ENCODE data around the gene CARD18.
"Not testable (repeated sequence)": the region's sequence is repeated elsewhere in the genome, so short reads cannot be mapped to it uniquely, and the experiment has no call there.

The CARD18 gene

GRCh38 chr11:105132716-105133511 lies 6.7 kb downstream of the CARD18 start:
- DNase-seq: no peak

GRCh38 chr11:105130189-105130813 lies 9.3 kb downstream of the CARD18 start:
- no peak for DNase-seq

DNA sequence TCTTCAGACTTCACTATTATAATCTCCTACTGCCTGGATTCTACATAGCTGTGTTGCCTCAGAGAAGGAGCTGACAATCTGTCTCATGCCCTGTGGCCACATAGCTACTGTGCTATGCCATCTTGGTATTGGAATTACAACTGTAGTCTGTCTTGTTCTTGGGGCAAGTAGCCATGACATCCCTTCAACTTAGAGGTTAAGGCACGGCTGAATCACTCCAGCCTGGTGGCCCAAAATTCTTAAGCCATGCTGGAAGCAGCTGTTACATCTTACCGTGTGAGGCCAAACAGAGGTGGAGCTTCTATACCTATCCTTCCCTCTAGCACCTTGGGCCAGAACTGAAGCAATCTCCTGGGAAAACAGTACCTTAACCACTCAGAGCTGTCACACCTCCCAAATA lies 14.8 kb downstream of the CARD18 start:
- no peak for DNase-seq

DNA sequence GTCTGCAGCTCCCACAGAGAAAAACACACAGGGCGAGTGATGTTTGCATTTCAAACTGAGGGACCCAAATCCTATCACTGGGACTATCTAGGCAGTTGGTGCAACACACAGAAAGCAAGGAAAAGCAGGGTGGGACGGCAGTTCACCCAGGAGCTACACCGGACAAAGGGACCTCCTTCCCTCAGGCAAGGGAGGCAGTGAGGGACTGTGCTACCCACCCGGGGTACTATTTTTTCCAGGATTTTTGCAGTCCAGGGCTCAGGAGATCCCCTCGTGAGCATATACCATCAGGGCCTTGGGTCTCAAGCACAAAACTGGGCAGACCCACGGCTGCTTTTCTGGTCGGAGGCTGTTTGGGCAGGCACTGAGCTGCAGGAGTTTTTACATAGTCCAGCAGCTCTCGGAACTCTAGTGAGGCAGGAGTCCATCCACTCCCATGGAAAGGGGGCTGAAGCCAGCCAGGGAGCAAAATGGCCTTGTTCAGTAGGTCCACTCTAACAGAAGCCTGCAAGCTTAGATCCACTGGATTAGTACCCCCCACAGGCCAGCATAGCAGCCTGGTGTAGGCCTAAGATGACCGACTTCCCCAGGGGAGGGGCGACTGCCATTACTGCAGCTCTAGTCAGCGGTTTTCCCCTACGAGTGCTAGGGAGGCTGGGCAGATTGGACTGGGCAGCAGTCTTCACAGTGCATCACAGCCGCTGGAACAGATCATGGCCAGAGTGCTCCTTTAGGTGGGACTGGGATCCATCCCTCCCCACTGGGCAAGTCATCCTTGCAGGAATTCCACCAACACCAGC lies 28.2 kb downstream of the CARD18 start:
- no peak for DNase-seq

GRCh38 chr11:105110688-105111030 lies 28.9 kb downstream of the CARD18 start:
- DNase-seq: no peak

GRCh38 chr11:105109855-105110687 lies 29.5 kb downstream of the CARD18 start:
- no peak for DNase-seq

- no peak for DNase-seq
These were observed 30.2 kb downstream of the CARD18 start for GRCh38 chr11:105109321-105109720.

DNA sequence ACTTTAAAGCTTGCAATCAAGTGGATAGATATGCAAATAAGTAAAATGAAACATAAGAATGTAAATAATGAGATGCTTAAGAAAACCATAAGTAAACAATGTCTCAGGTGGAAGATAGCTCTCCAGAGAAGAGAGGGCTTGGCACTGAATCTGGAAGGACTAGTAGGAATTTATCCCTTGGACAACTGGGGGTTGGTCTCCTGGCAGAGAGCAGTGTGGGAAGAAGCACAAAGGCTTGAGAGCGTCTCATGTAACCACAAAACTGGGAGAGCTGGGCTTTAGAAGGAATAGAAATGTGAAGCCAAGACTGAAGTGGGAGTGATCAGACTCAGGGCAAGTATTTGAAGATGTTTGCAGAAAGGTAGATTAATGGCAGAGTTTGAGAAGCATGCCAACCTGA lies 31.3 kb downstream of the CARD18 start:
- no peak for DNase-seq

DNA sequence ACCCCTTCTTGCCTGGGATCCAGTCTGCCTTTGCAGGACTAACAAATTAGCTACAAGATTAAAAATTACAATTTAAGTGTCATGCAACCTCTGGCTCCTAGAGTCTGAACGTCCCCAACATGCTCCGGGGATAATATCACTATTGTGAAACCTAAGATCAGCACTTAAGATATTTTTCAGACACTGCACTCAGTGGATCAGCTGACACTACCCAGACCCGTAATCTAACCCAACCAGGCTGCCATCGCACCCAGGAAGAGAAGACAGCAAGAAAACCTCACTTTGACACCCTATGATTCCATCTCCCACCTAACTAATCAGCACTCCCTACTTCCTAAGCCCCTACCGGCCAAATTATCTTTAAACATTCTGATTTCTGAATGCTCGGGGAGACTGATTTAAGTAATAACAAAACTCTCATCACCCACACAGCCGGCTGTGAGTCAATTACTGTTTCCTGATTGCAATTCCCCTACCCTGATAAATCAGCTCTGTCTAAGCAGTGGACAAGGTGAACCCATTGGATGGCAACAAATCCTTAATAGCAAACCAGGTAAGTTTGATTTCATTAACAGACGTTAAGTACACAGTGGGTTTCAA lies 32.2 kb downstream of the CARD18 start:
- DNase-seq: not testable (repeated sequence)

DNA sequence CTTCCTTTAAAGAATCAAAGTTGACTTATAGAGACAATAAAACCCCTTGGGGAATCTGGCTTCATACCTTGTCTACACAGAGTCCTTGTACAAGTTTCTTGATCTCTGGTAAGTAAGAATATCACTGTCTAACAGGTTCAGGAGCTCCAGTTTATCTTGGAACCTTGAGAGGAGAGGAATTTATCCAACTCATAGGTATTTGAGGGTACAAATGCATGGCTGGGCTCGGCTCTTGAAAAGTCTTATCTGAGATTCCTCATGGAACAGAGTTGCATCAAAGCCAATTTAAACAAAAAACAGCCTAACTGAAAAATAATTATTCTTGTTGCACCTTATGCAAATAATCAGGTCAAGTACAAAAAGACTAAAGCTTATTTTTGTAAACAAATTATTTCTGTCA lies 33.4 kb downstream of the CARD18 start:
- DNase-seq: no peak

- DNase-seq: no peak
These were observed 35.3 kb downstream of the CARD18 start for GRCh38 chr11:105104292-105104691.

- no peak for DNase-seq
These were observed 36.2 kb downstream of the CARD18 start for GRCh38 chr11:105103336-105103735.

GRCh38 chr11:105102079-105102581 lies 37.4 kb downstream of the CARD18 start:
- DNase-seq: not testable (repeated sequence)

GRCh38 chr11:105100981-105101630 lies 38.5 kb downstream of the CARD18 start:
- no peak for DNase-seq

DNA sequence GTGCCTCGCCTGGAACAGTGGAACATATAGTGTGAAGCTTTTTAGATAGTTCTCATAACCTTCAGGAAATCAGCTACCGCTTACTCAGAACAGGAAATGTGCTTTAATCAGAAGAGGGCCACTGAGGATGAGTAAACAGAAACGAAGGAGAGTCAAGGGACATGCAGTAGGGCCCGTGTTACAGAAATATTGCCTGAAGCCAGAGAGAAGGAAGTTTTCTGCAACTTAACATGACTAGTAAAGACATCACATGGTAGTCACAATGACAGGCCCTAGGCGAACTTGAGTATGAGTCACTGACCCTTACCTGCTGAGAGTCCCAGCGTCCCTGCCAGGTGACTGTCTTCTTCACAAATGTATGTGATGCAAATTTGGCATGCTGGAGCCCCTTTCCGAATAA lies 39.4 kb downstream of the CARD18 start:
- DNase-seq: no peak

DNA sequence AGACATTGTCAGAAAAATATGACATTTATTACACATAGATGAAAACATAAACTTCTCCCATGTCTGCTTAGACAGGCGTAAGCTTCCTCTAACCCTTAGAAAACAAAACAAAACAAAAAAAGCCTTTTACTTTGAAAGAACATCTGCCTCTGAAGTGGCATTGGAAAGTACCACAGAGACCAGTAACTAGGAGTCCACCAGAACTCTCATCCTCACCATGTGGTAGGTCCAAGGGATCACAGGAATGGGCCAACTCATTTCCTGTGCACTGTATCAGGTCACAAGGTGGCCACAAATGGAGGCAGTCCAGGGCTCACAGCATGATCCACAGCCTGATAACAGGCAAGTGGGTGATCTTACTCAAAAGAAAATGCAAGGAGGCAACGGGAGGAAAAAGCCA lies 40.0 kb downstream of the CARD18 start:
- not testable (repeated sequence) for DNase-seq

GRCh38 chr11:105092256-105093239 lies 47.0 kb downstream of the CARD18 start:
- no peak for DNase-seq

Data from midbrain (tissue), 1 donor.